NCI-H524 treated with DMSO at 0.1 percent for 48 hours (cell line): Measurements from ENCODE around the gene LAD1.
A peak's percentile ranks its signal among the peaks of the same experiment; 100 is the strongest.

Experiments used
- DNase-seq: peaks from one replicate; lab custom pipeline; 2025; lab: John Stamatoyannopoulos, UW

LAD1 gene

DNA sequence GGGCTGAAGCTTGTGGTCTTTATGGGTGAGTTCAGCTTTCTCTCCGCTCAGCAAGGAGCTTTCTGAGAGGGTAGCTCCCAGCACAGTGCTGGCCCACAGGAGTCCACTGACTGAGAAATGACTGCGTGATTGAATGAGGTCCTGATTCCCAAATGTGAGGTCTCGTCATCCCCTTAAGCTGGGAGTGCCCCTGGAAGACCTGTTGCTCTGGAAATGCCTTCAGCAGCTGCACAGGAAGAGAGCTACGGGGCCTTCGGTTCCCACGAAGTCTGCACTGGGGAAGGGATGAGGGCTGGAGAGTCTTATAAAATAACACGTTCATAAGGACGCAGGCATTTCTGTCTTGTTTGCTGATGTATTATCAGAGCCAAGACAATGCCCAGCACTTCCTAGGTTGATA, 35.7 kb downstream of the LAD1 start:
- DNase-seq, result no peak

DNA sequence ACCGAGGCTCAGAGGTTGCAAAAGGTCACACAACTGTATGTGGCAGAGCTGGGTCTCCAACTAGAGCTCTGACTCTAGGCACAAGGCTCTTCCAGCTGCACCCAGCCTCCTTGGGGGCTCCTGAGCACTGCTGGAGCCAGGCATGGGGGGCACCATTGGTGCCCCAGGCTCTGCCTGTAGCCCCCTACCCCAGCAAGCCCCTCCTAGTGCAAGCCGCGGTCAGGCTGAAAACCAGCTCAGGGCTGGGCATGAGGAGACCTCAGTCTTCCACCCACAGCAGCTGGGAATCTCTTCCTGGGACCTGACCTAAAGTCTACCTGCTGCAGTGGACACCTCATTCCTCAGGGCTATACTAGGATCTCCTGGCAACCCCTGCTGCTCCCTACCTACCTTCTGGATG, 36.2 kb downstream of the LAD1 start:
- DNase-seq, result no peak

DNA sequence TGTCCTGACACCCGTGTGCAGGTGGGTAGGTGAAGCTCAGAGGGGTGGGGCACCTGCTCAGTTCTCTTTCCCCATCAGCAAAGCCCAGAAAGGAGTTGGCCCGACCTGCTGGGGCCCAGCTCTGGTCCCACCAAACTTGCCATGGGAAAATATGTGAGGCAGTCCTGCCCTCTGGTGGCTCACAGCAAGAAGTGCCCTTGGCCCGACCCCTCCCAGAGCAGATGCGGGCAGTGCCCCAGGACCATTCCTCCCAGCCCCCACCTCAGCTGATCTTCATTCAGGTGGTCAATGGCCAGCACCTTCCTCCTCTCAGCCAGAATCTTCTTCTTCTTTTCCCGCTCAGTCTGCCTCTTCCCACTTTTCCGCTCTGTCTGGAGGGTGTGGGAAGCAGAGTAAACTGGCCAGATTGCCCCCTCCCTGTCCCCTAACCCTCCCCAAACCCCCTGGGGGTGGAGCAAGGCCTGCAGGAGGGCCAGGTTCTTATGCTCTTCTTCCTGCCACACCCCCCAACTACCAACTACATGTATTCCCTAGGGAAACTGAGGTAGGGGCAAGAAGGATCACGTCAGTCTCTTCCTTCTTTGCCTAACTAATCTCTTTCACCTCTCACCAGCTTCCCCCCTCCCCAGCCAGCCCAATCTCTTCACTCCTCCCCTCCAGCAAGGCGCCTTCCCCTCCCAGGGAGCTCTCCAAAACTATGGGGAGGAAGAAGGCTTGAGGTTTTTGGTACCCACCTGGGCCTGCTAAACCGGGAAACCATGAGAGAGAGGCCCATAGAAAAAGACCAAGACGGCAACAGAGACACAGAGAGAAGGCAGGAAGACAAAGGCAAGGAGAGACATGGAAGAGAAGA, 37.2 kb downstream of the LAD1 start:
- DNase-seq, result no peak

DNA sequence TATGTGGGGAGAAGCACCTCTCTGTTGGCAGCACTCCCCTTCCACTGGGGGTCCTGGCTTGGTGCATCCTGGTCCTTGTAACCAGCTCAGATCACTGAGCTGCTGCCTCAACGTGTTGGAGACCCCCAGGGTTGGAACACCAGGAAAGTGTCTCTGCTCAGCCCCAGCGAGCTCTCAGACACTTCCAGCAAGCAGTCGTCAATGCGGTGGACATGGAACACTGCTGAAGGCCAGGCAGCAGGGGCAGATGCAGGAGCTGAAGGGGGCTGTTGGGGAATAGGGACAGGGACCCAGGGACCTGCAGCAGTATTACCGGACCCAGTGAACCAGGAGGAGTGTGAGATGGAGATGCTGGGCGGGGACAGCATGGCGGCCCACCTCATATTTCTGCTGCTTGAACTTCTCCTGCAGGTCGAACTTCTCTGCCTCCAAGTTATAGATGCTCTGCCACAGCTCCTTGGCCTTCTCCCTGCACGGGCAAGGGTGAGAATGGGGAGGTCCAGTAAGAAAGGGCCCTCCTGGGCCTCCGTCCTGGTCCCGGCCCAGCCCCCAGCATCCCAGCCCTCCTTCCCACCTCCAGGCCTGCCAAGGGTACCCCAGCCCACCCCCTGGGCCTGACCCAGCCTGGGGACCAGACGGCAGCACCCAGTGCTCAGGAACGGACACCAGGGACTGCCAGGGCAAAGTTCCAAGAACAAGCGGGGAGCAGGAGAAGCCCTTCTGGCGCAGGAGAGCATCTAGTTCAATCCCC, 38.0 kb downstream of the LAD1 start:
- no peak for DNase-seq

DNA sequence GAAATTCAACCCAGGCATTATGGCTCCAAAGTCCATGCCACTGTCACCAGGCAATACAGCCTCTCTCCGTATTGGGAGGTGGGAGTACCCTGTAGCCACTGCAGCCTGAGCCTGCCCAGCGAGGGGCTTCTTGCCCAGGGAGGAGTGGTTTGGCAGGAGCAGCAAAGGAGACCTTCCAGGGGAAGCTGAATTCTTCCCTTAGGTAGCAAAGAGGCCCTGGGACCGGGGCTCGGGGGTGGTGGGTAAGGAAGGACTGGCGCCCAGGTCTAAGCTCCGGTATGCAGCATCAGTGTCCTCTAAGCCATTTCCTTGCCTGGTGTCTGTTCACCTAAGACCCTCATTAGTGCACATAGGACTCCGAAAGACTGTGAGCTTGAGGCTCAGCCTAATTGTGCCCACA, 38.6 kb downstream of the LAD1 start:
- DNase-seq, result no peak

DNA sequence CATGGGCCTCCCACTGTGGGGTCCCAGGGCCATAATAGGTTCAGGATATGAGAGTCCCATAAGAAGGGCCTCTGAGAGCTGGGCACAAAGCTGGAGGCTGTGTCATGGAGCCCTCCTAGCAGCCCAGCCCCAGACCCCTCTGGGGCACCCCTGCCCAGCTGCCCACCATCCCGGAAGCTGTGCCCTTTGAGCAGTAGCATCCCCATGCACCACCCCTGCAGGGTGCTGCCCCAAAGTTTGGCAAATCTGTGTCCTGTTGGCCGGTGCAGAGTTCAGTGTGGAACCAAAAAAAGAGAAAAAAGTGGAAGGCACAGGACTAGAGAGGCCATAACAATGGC, 39.3 kb downstream of the LAD1 start:
- no peak for DNase-seq

DNA sequence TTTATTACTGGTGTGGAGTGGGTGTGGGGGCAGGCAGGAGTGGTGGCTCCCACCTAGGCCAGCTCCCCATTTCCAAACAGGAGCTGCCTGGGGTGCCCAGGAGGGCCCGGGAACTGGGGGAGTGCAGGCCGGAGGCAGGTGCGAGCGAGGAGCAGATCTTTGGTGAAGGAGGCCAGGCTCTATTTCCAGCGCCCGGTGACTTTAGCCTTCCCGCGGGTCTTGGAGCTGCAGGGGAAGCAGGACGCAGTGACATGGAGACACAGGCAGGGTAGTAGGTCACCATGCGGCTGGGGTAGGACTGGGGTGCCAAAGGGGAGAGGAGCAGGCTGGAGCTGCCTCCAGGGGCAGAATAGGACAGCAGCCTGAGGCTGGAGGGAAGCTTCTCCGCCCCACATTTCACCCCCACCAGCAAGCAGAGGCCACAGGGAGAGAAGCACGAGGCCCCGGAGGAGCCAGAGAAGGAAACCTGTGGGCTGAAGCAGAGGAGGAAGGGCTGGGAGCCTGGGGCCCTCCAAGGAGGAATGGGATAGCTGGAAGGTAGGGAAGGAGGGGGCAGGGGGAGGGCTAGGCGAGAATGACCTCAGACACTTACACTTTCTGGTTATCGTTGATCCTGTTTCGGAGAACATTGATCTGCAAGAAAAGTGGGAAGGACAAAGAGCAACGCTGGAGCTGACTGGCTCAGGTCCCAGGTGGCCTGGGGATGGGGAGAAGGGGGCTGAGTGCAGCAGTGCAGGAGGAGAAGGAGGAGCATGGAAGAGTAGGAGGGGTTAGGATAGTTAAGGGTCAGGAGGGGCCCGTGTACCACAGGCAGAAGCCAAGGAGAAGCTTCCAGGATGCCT, 39.9 kb downstream of the LAD1 start:
- DNase-seq, result no peak

DNA sequence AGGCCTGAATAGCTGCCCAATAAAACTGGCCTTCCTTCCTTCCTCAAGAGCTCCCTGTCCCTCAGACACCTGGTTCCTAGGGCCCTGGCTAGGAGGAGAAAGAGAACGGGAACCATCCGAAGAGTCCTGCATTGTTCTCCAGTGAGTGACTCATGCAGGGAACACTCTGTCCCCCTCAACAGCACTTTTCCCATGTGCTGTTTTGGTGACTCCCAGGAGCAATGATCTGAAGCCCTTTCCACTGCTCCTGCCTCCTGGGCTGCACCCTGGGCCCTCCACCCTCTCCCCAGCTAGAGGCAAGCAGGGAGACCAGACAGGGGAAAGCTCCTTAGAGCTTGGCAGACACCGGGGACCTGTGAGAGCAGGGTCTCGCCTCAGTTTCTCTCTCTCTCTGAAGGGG, 40.5 kb downstream of the LAD1 start:
- no peak for DNase-seq

DNA sequence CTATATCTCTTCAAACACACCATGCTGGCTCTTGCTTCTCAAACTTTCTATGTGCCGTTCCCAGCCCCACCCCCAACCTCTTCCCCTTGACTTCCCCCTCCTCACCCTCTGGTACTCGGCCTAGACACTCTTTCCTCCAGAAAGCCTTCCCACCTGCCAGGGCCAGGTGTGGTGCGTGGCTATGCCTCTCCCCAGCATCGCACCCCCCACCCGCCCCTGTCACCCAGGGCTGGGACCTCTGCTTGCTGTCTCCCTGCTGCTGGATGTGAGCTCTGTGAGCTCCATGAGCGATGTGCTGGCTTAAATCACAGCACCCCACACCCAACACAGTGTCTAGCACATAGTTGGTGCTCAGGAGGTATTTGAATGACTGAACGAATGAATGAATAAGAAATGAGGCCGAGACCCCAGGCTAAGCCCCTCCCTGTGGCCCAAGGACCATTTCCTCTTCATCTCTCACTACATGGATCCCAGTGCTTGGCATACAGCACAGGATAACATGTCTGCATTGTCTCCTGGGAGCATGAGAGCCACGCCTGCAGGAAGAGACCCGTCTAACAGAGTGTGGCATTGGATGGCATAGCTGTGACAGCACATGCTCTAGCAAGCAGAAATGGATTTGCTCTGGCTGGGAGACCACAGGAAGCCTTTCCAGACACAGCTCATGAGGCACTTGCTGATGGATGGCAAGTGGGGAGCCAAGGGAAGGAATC, 41.3 kb downstream of the LAD1 start:
- no peak for DNase-seq

DNA sequence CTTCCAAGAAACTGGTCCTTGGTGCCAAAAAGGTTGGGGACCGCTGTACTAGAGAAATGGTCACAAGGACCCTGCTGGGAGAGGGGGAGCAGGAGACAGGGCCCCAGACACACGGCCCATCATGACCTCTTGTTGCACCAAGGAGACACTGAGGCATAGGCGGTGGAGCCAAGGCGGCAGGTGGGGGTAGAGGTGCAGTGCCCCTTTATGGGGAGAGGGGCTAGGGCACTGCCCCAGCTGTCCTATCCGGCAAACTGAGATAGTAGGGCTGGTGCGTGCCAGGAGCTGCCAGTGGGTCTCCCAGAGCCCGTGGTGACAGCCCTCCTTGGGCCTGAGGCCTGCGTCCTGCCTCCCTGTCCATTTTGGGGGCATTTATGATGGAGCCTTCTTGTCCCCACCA, 41.9 kb downstream of the LAD1 start:
- DNase-seq, result no peak

DNA sequence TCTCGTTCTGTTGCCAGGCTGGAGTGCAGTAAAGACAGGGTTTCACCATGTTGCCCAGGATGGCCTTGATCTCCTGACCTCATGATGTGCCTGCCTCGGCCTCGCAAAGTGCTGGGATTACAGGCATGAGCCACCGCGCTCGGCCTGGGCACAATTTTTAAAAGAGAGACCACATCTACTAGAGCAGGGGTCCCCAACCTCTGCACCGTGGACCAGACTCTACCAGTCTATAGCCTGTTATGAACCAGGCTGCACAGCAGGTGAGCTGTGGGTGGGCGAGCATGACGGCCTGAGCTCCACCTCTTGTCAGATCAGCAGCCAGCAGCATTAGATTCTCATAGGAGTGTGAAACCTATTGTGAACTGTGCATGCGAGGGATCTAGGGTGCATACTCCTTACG, 42.4 kb downstream of the LAD1 start:
- DNase-seq, result no peak

DNA sequence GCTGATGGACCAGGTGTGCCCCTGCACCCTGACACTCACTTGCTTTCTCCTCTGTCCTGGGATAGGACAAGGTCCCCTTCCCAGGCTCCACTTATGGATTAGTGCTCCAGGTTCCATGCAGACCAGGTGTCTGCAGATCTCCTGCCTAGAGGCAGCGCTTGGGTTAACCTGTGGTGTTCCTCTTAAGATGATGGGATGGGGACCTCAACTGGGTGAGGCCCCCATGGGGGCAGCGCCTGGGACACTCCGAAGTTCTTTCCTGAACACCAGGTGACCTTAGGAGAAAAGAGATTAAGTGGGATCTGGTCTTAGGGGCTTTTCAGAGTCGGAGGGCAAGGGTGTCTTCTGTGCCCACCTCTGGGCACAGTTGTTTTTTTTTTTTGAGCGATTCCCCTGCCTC, 42.9 kb downstream of the LAD1 start:
- DNase-seq, result no peak

DNA sequence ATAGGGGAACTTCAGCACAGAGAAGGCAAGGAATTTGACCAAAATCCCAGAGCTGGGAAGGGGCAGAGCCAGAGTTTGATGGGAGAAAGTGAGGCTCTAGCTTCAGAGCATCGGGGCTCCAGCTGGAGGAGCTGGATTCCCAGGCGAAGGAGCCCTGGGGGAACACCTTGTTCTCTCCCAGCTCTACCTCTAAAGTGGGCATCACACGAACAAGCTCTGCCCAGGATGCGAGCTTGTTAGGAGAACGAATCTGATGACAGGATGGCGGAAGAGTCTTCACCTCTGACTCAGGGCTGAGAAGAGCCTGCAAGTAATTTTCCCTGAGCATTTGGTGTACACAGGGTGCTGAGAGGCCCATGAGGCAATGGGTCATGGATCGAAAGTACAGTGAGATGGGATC, 43.7 kb downstream of the LAD1 start:
- no peak for DNase-seq

DNA sequence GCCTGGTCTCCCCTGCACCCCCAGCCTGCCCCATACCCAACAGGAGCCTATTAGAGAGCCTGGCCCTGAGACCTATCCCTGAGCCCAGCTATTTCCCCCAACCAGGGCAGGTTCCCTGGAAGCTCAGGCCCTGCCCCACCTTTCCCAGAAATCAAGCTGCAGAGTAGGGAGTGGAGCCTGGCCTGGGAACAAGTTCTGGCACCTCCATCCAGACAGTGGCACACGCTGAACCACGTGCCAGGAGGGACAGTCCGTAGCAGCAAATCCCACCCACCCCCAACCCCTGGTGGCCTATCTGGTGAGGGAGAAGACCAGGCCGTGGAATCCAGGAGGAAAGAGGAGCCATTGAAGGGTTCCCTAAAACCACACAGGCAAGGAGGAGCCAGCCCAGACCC, 44.2 kb downstream of the LAD1 start:
- no peak for DNase-seq

DNA sequence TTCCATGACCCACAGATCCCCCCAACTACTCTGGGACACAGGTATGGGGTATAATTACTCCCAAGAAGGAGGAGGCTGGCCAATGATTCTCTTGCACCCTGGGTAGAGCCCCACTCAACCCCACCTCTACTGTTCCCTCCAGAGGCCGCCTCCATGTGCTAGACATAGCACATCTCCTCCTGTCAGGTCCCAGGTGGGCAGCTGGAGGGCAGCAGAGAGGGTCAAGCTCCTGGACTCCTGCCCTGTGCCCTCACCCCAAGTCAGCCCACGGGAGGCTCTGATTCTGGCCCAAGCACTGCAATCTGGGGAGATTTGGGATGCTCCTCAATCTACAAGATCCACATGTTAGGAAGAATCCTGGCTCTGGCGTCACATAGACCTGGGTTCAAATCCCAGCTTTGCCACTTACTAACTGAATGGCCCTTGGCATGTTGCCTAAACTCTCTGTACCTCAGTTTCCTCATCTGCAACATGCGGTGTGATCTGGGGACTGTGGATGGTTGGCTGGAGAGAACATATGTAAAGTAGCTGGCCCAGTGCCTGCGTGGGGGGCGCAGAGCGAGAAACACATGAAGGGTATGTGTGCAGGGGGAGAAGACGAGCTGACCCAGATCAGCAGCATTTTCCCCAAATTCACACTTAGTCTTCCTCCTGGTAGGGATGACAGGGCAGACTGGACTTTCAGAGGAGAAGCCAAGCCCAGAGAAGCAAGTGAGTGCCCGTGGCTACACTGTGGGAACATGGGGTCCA, 44.8 kb downstream of the LAD1 start:
- DNase-seq, result no peak

DNA sequence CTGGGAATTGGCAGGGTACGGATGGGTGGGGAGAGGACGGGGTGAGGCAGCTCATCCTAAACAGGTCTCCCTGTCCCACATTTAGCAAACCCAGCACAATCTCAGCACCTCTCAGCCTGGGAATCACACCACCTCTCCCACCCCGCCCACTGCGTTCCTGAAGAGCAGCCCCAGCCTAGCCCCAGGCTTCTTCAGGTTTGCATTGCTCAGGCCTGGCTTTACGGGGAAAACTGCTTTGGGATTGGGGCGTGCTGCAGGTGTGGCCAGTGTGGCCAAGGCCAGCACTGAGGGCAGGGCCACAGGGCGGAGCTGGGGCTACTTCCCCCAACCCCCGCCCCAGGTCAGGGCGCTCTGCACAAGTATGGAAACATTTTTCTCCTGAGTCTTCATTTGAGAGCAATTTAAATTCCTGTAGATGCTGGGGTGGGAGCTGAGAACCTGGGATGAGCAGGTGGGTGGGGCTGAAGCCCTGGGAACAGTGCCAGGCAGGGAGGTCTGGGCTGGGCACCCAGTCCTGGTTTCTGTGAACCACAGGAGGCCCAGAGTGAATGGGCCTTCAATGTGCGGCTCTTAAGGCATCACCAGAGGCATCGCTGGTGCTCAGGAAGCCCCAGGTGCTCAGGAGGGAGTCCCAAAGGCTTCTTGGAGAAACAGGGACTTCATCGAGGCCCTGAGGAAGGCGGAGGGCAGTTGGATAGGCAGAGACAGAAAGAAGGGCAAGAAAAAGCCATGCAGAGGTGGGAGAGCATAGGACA, 45.8 kb downstream of the LAD1 start:
- no peak for DNase-seq

DNA sequence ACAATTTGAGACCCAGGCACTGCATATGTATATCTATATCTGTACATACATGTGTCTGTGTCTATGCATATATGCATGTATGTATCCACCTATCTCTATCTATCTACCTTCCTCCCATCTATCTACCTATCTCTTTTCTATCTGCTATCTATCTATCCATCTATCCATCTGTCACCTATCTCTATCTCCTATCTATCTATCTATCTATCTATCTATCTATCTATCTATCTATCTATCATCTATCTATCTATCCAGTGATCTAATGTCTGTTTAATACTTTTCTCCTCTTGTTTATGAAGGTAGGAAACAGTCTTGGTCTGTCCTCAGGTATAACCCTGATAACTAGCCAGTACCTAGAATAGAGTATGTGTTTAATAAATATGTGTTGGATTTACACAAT, 47.5 kb downstream of the LAD1 start:
- DNase-seq, result no peak

DNA sequence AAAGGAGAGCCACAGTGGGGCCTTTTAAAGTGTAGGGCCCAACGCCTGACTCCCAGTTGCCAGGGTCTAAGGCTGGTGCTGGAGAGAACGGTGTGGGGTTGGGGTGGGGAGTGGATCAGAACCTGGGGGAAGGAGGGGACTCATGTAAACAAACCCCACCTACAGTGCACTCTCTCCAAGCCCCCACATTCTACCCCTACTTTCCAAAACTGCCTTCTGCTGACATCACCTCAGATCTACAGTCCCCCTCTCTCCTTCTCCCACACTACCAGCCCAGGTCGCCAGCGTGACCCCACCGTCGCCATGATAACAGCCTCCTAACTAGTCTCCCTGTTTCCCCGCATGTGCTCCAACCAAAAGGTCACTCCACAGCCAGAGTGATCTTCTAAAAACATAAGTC, 48.2 kb downstream of the LAD1 start:
- no peak for DNase-seq

DNA sequence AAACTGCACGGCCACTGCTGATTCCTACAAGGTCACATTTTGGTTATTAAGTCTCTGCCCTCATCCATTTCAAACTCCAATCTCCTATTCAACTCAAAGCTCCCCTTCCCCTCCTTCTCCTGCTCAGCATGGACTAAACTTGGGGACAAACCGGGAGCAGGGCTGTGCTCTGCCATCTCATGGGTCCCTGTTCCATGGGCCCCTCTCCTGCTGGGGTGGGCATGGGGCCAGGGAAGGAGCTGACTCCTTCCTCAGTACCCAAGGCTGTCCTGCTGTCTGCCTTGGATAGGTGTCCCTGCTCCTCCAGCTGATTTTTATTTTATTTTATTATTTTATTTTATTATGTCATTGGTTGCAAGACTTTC, 48.8 kb downstream of the LAD1 start:
- no peak for DNase-seq

DNA sequence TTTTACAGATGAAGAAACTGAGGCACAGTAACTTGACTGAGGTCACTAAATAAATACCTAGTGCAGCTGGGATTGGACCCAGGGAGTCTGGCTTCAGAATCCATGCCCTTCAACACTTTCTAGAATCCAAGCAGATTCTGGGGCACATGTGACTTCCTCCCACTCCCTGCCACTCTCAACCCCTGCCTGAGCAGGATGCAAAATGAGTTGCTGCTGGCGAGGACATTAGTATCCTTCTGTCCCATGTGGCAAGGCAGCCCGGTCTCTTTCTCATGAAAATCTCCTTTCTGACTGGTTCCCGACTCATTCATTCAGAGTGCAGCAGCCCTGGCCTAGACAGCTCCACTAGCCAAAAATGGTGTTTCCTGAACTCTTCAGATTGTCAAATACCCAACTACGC, 50.0 kb downstream of the LAD1 start:
- no peak for DNase-seq

DNA sequence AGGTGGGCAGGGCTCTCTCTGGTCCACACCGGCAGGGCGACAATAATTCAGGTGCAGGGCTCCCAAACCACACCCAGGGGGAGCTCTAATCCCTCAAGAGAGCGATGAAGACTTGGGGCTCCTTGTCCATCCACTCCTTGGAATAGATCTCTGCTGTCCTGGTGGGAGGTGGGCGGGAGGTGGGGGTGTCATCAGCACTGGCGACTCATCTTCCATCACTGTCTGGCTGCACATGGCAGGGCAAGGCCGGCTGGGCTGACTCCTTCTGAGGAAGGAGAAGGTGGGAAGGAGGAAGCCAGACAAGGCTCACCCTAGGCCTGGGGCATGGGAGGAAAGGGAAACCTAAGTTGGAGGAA, 50.9 kb downstream of the LAD1 start:
- DNase-seq, result peak; percentile 2
